ENCODE results near the gene CCDC57.

The CCDC57 gene

GRCh38 chr17:82152556-82153294 lies 59.9 kb downstream of the CCDC57 start:
- H3K9me3 ChIP-seq (ENCODE audit: control insufficient read depth in 1 of 2, low read length in 2 of 2) = no peaks in the 10 kb centered on the region
- no peak overlapping the region for H3K4me3 ChIP-seq (ENCODE audit: low read depth in 1 of 2, low read length in 2 of 2)
- peaks cover 9 to 24% of the 10 kb centered on the region in 2 donors for H3K36me3 ChIP-seq (ENCODE audit: control insufficient read depth in 1 of 2, insufficient read depth in 2 of 2, low read length in 2 of 2)
- H3K27me3 ChIP-seq (ENCODE audit: control insufficient read depth in 1 of 2, insufficient read depth in 2 of 2, low read length in 2 of 2) = no peaks in the 10 kb centered on the region
- no peak overlapping the region for H3K9ac ChIP-seq (ENCODE audit: low read depth in 1 of 2, low read length in 2 of 2)
- H3K4me1 ChIP-seq (ENCODE audit: control insufficient read depth in 1 of 2, insufficient read depth in 2 of 2, low read length in 2 of 2) = peaks cover 0 to 4% of the 10 kb centered on the region in 2 donors
- no peak overlapping the region for H3K27ac ChIP-seq (ENCODE audit: low read depth, low read length)

- Histone ChIP-seq H3K9me3 (ENCODE audit: control insufficient read depth in 1 of 2, low read length in 2 of 2) (no peaks in the 10 kb centered on the region), H3K4me3 (ENCODE audit: low read depth in 1 of 2, low read length in 2 of 2) (no peak overlapping the region), H3K27ac (ENCODE audit: low read depth, low read length) (no peak overlapping the region), H3K4me1 (ENCODE audit: control insufficient read depth in 1 of 2, insufficient read depth in 2 of 2, low read length in 2 of 2) (peaks cover 0 to 4% of the 10 kb centered on the region in 2 donors), H3K9ac (ENCODE audit: low read depth in 1 of 2, low read length in 2 of 2) (no peak overlapping the region), H3K27me3 (ENCODE audit: control insufficient read depth in 1 of 2, insufficient read depth in 2 of 2, low read length in 2 of 2) (no peaks in the 10 kb centered on the region), H3K36me3 (ENCODE audit: control insufficient read depth in 1 of 2, insufficient read depth in 2 of 2, low read length in 2 of 2) (peaks cover 9 to 19% of the 10 kb centered on the region in 2 donors)
Measured at GRCh38 chr17:82152114-82152513, 60.5 kb downstream of the CCDC57 start.

GRCh38 chr17:82151106-82151957 lies 61.3 kb downstream of the CCDC57 start:
- Histone ChIP-seq H3K4me3 (ENCODE audit: low read depth in 1 of 2, low read length in 2 of 2) (no peak overlapping the region), H3K27me3 (ENCODE audit: control insufficient read depth in 1 of 2, insufficient read depth in 2 of 2, low read length in 2 of 2) (no peaks in the 10 kb centered on the region), H3K9me3 (ENCODE audit: control insufficient read depth in 1 of 2, low read length in 2 of 2) (no peaks in the 10 kb centered on the region), H3K9ac (ENCODE audit: low read depth in 1 of 2, low read length in 2 of 2) (no peak overlapping the region), H3K36me3 (ENCODE audit: control insufficient read depth in 1 of 2, insufficient read depth in 2 of 2, low read length in 2 of 2) (peaks cover 9 to 15% of the 10 kb centered on the region in 2 donors), H3K27ac (ENCODE audit: low read depth, low read length) (no peak overlapping the region), H3K4me1 (ENCODE audit: control insufficient read depth in 1 of 2, insufficient read depth in 2 of 2, low read length in 2 of 2) (peaks cover 0 to 4% of the 10 kb centered on the region in 2 donors)

- no peaks in the 10 kb centered on the region for H3K9me3 ChIP-seq (ENCODE audit: control insufficient read depth in 1 of 2, low read length in 2 of 2)
Measured at GRCh38 chr17:82149401-82150099, 63.1 kb downstream of the CCDC57 start.

GRCh38 chr17:82148997-82149396 lies 63.6 kb downstream of the CCDC57 start:
- peaks cover 0 to 4% of the 10 kb centered on the region in 2 donors for H3K4me1 ChIP-seq (ENCODE audit: control insufficient read depth in 1 of 2, insufficient read depth in 2 of 2, low read length in 2 of 2)
- H3K27me3 ChIP-seq (ENCODE audit: control insufficient read depth in 1 of 2, insufficient read depth in 2 of 2, low read length in 2 of 2) = no peaks in the 10 kb centered on the region
- peaks cover 0 to 8% of the 10 kb centered on the region in 2 donors for H3K36me3 ChIP-seq (ENCODE audit: control insufficient read depth in 1 of 2, insufficient read depth in 2 of 2, low read length in 2 of 2)
- no peaks in the 10 kb centered on the region for H3K9me3 ChIP-seq (ENCODE audit: control insufficient read depth in 1 of 2, low read length in 2 of 2)
- H3K27ac ChIP-seq (ENCODE audit: low read depth, low read length) = no peak overlapping the region
- no peak overlapping the region for H3K9ac ChIP-seq (ENCODE audit: low read depth in 1 of 2, low read length in 2 of 2)
- no peak overlapping the region for H3K4me3 ChIP-seq (ENCODE audit: low read depth in 1 of 2, low read length in 2 of 2)

More at GRCh38 chr17:82149401-82150099, 63.1 kb downstream of the CCDC57 start:
- Histone ChIP-seq H3K27me3 (ENCODE audit: control insufficient read depth in 1 of 2, insufficient read depth in 2 of 2, low read length in 2 of 2) (no peaks in the 10 kb centered on the region), H3K9ac (ENCODE audit: low read depth in 1 of 2, low read length in 2 of 2) (no peak overlapping the region), H3K27ac (ENCODE audit: low read depth, low read length) (no peak overlapping the region), H3K4me3 (ENCODE audit: low read depth in 1 of 2, low read length in 2 of 2) (no peak overlapping the region), H3K36me3 (ENCODE audit: control insufficient read depth in 1 of 2, insufficient read depth in 2 of 2, low read length in 2 of 2) (peaks cover 2 to 13% of the 10 kb centered on the region in 2 donors), H3K4me1 (ENCODE audit: control insufficient read depth in 1 of 2, insufficient read depth in 2 of 2, low read length in 2 of 2) (peaks cover 0 to 4% of the 10 kb centered on the region in 2 donors)

GRCh38 chr17:82148011-82148410 lies 64.6 kb downstream of the CCDC57 start:
- Histone ChIP-seq H3K27ac (ENCODE audit: low read depth, low read length) (no peak overlapping the region), H3K36me3 (ENCODE audit: control insufficient read depth in 1 of 2, insufficient read depth in 2 of 2, low read length in 2 of 2) (peaks cover 0 to 7% of the 10 kb centered on the region in 2 donors), H3K4me1 (ENCODE audit: control insufficient read depth in 1 of 2, insufficient read depth in 2 of 2, low read length in 2 of 2) (peaks cover 0 to 2% of the 10 kb centered on the region in 2 donors), H3K9ac (ENCODE audit: low read depth in 1 of 2, low read length in 2 of 2) (no peak overlapping the region), H3K4me3 (ENCODE audit: low read depth in 1 of 2, low read length in 2 of 2) (no peak overlapping the region), H3K9me3 (ENCODE audit: control insufficient read depth in 1 of 2, low read length in 2 of 2) (no peaks in the 10 kb centered on the region), H3K27me3 (ENCODE audit: control insufficient read depth in 1 of 2, insufficient read depth in 2 of 2, low read length in 2 of 2) (no peaks in the 10 kb centered on the region)

- H3K9ac ChIP-seq (ENCODE audit: low read depth in 1 of 2, low read length in 2 of 2) = no peak overlapping the region
- peaks cover 0 to 7% of the 10 kb centered on the region in 2 donors for H3K36me3 ChIP-seq (ENCODE audit: control insufficient read depth in 1 of 2, insufficient read depth in 2 of 2, low read length in 2 of 2)
- no peaks in the 10 kb centered on the region for H3K27me3 ChIP-seq (ENCODE audit: control insufficient read depth in 1 of 2, insufficient read depth in 2 of 2, low read length in 2 of 2)
Measured at GRCh38 chr17:82146663-82147654, 65.7 kb downstream of the CCDC57 start.

GRCh38 chr17:82145550-82146155 lies 67.0 kb downstream of the CCDC57 start:
- H3K27me3 ChIP-seq (ENCODE audit: control insufficient read depth in 1 of 2, insufficient read depth in 2 of 2, low read length in 2 of 2) = no peaks in the 10 kb centered on the region
- no peak overlapping the region for H3K4me3 ChIP-seq (ENCODE audit: low read depth in 1 of 2, low read length in 2 of 2)
- H3K9me3 ChIP-seq (ENCODE audit: control insufficient read depth in 1 of 2, low read length in 2 of 2) = no peaks in the 10 kb centered on the region
- no peaks in the 10 kb centered on the region for H3K4me1 ChIP-seq (ENCODE audit: control insufficient read depth in 1 of 2, insufficient read depth in 2 of 2, low read length in 2 of 2)
- no peak overlapping the region for H3K9ac ChIP-seq (ENCODE audit: low read depth in 1 of 2, low read length in 2 of 2)
- H3K36me3 ChIP-seq (ENCODE audit: control insufficient read depth in 1 of 2, insufficient read depth in 2 of 2, low read length in 2 of 2) = peaks cover 0 to 7% of the 10 kb centered on the region in 2 donors
- H3K27ac ChIP-seq (ENCODE audit: low read depth, low read length) = no peak overlapping the region

More at GRCh38 chr17:82146663-82147654, 65.7 kb downstream of the CCDC57 start:
- Histone ChIP-seq H3K4me1 (ENCODE audit: control insufficient read depth in 1 of 2, insufficient read depth in 2 of 2, low read length in 2 of 2) (no peaks in the 10 kb centered on the region), H3K4me3 (ENCODE audit: low read depth in 1 of 2, low read length in 2 of 2) (no peak overlapping the region), H3K9me3 (ENCODE audit: control insufficient read depth in 1 of 2, low read length in 2 of 2) (no peaks in the 10 kb centered on the region), H3K27ac (ENCODE audit: low read depth, low read length) (no peak overlapping the region)

- Histone ChIP-seq H3K36me3 (ENCODE audit: control insufficient read depth in 1 of 2, insufficient read depth in 2 of 2, low read length in 2 of 2) (peaks cover 0 to 3% of the 10 kb centered on the region in 2 donors), H3K27me3 (ENCODE audit: control insufficient read depth in 1 of 2, insufficient read depth in 2 of 2, low read length in 2 of 2) (no peaks in the 10 kb centered on the region), H3K9ac (ENCODE audit: low read depth in 1 of 2, low read length in 2 of 2) (no peak overlapping the region), H3K4me3 (ENCODE audit: low read depth in 1 of 2, low read length in 2 of 2) (no peak overlapping the region), H3K27ac (ENCODE audit: low read depth, low read length) (no peak overlapping the region), H3K9me3 (ENCODE audit: control insufficient read depth in 1 of 2, low read length in 2 of 2) (no peaks in the 10 kb centered on the region), H3K4me1 (ENCODE audit: control insufficient read depth in 1 of 2, insufficient read depth in 2 of 2, low read length in 2 of 2) (no peaks in the 10 kb centered on the region)
Measured at GRCh38 chr17:82143333-82143732, 69.3 kb downstream of the CCDC57 start.

All from duodenal mucosa (tissue), 2 donors.